GM12878 (cell line): ENCODE data around the gene CAPZB. TPM values are rescaled to one million over a fixed set of nuclear protein-coding genes. Genes with fewer than 3 reads are reported as not detected.

Experiments
- ATAC-seq: fragments of 200-7000 bp; cut with Tn5 transposase; 3 replicates; pipeline ENCODE4 v1.9.1; 2020; ENCODE audit warnings: mild to moderate bottlenecking, moderate library complexity
- BruUV-seq: library from RNA; stranded (reverse); fragments of 400-500 nt; replicated peaks from 2 replicates; lab custom pipeline; 2021; lab: Mats Ljungman, UMichigan
- CTCF ChIA-PET: fragments of 300-600 bp; sonication (Branson Sonifier 250); formaldehyde crosslinking; extraction: SDS; loops from one replicate; lab custom pipeline; 2021; ENCODE audit warnings: inconsistent platforms; lab: Yijun Ruan, JAX
- POLR2A ChIA-PET: fragments of 350-600 bp; formaldehyde crosslinking; extraction: SDS; loops from one replicate; lab custom pipeline; 2021; ENCODE audit warnings: inconsistent platforms; lab: Charles Lee
- RAD21 ChIA-PET: fragments of 300-600 bp; sonication (Branson Sonifier 250); formaldehyde crosslinking; loops from one replicate; lab custom pipeline; 2023; ENCODE audit warnings: antibody characterized with exemption; ENCODE audit not compliant: unreplicated experiment; lab: Charles Lee
- SMC1A ChIA-PET: fragments of 300-600 bp; sonication (Branson Sonifier 250); formaldehyde crosslinking; loops from one replicate; lab custom pipeline; 2023; ENCODE audit not compliant: unreplicated experiment, uncharacterized antibody; lab: Charles Lee
- DNase-seq: peaks from one replicate; pipeline ENCODE4 v3.0.0-alpha.2; 2011; ENCODE audit warnings: low read depth, low spot score
- FAIRE-seq: peaks from 3 replicates; lab custom pipeline; 2011; peaks lifted over from hg19 to GRCh38; lab: Jason Lieb, UNC
- H2AFZ ChIP-seq: 2 replicates; pipeline ENCODE4 v1.6.0; 2011; ENCODE audit warnings: low read depth, low read length, control low read depth; ENCODE audit not compliant: control insufficient read depth
- H3K27ac ChIP-seq: 2 replicates; pipeline ENCODE4 v1.5.1; 2011; ENCODE audit warnings: control low read depth; ENCODE audit not compliant: control insufficient read depth, insufficient read depth
- H3K27me3 ChIP-seq, 2 experiments: replicated peaks in 1 of 2; 2 replicates each; pipeline versions ENCODE4 v1.6.0 to v1.6.1; 2011; ENCODE audit warnings: low read length in 1 of 2; ENCODE audit not compliant: control insufficient read depth in 2 of 2, insufficient read depth in 2 of 2
- H3K36me3 ChIP-seq, 2 experiments: 2 replicates each; pipeline ENCODE4 v1.5.1; 2011; ENCODE audit warnings: low read length in 1 of 2; ENCODE audit not compliant: control insufficient read depth in 2 of 2, insufficient read depth in 2 of 2
- H3K4me1 ChIP-seq: 2 replicates; pipeline ENCODE4 v1.6.1; 2011; ENCODE audit warnings: mild to moderate bottlenecking, low read length, moderate library complexity, mixed read lengths; ENCODE audit not compliant: control insufficient read depth, insufficient read depth
- H3K4me2 ChIP-seq: 2 replicates; pipeline ENCODE4 v1.6.0; 2011; ENCODE audit warnings: control low read depth; ENCODE audit not compliant: control insufficient read depth, insufficient read depth
- H3K4me3 ChIP-seq: fragments of 200-600 bp; sonication (generic); 2 replicates; pipeline ENCODE4 v1.5.1; 2016
- H3K79me2 ChIP-seq: 2 replicates; pipeline ENCODE4 v1.6.0; 2011; ENCODE audit warnings: low read length; ENCODE audit not compliant: control insufficient read depth, insufficient read depth
- H3K9ac ChIP-seq: 2 replicates; pipeline ENCODE4 v1.8.0; 2011; ENCODE audit warnings: low read length, control low read depth, mixed read lengths; ENCODE audit not compliant: control insufficient read depth, insufficient read depth
- H3K9me3 ChIP-seq: replicated peaks from 3 replicates; pipeline ENCODE4 v1.5.1; 2011; ENCODE audit warnings: mild to moderate bottlenecking, low read length; ENCODE audit not compliant: control insufficient read depth, insufficient read depth
- H4K20me1 ChIP-seq: 2 replicates; pipeline ENCODE4 v1.6.0; 2011; ENCODE audit not compliant: control insufficient read depth, insufficient read depth
- CHD2 ChIP-seq: IDR thresholded peaks from 2 replicates; pipeline ENCODE4 v1.6.1; 2011; ENCODE audit warnings: low read depth, low read length, improper control_type of control experiment, borderline replicate concordance
- CUX1 ChIP-seq: IDR thresholded peaks from 2 replicates; pipeline ENCODE4 v1.6.1; 2012; ENCODE audit warnings: improper control_type of control experiment, low read depth, low read length; ENCODE audit not compliant: insufficient replicate concordance
- EED ChIP-seq: sonication (generic); IDR thresholded peaks from 2 replicates; pipeline ENCODE4 v1.6.1; 2016; ENCODE audit warnings: antibody characterized with exemption, low read depth
- MYB ChIP-seq: fragments of 150-350 bp; IDR thresholded peaks from 2 replicates; pipeline ENCODE4 v1.6.1; 2014; ENCODE audit warnings: mild to moderate bottlenecking, low read depth, low read length, borderline replicate concordance
- NFYB ChIP-seq: IDR thresholded peaks from 2 replicates; pipeline ENCODE4 v1.6.1; 2011; ENCODE audit warnings: low read depth, mild to moderate bottlenecking, low read length, improper control_type of control experiment, moderate library complexity; ENCODE audit not compliant: insufficient read depth
- WGBS: methylation state at CpG from one replicate; pipeline ENCODE4 v1.1.6; 2016; ENCODE audit warnings: low lambda C conversion rate; ENCODE audit not compliant: insufficient replicate concordance, insufficient coverage; ENCODE audit errors: missing lambda C conversion rate; 5-methylcytosine and 5-hydroxymethylcytosine counted together
- in situ Hi-C: fragments of 300-500 bp; cut with MboI; formaldehyde crosslinking; loops from 9 replicates; pipeline ENCODE4 v1.14.3; 2018; ENCODE audit warnings: mixed read lengths
- intact Hi-C: fragments of 100-400 bp; cut with micrococcal nuclease; formaldehyde crosslinking; loops from one replicate; pipeline ENCODE4 v1.14.2; 2022; ENCODE audit not compliant: unreplicated experiment
- polyA plus RNA-seq, 11 experiments: library from polyadenylated mRNA; depleted of rRNA in 4 of 11; unstranded in 6 of 11; stranded (reverse) in 5 of 11; fragments of >200 nt; fragmentation: Nextera tagmentation in 4 of 11; fragmentation: Illumina TruSeq in 1 of 11; extraction: Ambion mirVana in 4 of 11; extraction: Trizol in 1 of 11; gene quantifications; 1 replicate in 1 of 11; 2 replicates in 10 of 11; pipeline versions ENCODE4 v1.2.1 to v1.2.3, GENCODE V29; 2011 to 2016; ENCODE audit warnings: inconsistent platforms in 2 of 11, missing spikeins in 2 of 11, low read depth in 1 of 11
- total RNA-seq, 4 experiments: library from RNA; depleted of rRNA in 3 of 4; stranded (reverse); fragments of >200 nt in 3 of 4; fragmentation: Illumina TruSeq in 1 of 4; extraction: Trizol in 1 of 4; gene quantifications; 2 replicates each; pipeline versions ENCODE4 v1.2.1 to v1.2.3, GENCODE V29; 2013 to 2021

Gene CAPZB
- total and polyA plus RNA-seq, 10 of the 15 experiments (the other 5 are each of a cell fraction or from before 2014, with no cell fraction given): 104 to 454 (median 213) TPM

GRCh38 chr1:19381261-19381660, 104.1 kb downstream of the CAPZB start:
- Histone ChIP-seq H3K4me3 (no peak overlapping the region), H3K36me3 (peaks cover 38 to 41% of the 10 kb centered on the region in 2 experiments), H4K20me1 (no peaks in the 10 kb centered on the region), H3K27me3 (no peaks in the 10 kb centered on the region), H3K4me1 (no peaks in the 10 kb centered on the region), H3K9ac (no peak overlapping the region), H2AFZ (no peak overlapping the region), H3K4me2 (no peak overlapping the region), H3K27ac (no peak overlapping the region), H3K79me2 (no peaks in the 10 kb centered on the region; the same call in 1 of the 2 replicates), H3K9me3 (no peaks in the 10 kb centered on the region)
- intact Hi-C loops (no loop called here), in situ Hi-C loops (no loop called here)
- TF ChIP-seq NFYB: no peak
- TF ChIP-seq CUX1: no peak
- TF ChIP-seq EED: no peak
- no peak for TF ChIP-seq MYB
- no peak for TF ChIP-seq CHD2
- FAIRE-seq (no peak), ATAC-seq (no peak), DNase-seq (no peak)
- BruUV-seq: no TSS peak
- ChIA-PET SMC1A (no interaction called here), RAD21 (no interaction called here), CTCF (interaction anchor here (1.2 to 2.0 kb wide), 2 partner anchors 10 to 31 kb away, joined by 4 to 5 read pairs; no protein-coding TSS in a partner anchor), POLR2A (interaction anchor here (0.6 kb wide), 1 partner anchor 104 kb away, joined by 3 read pairs; no protein-coding TSS in a partner anchor)
- WGBS: 63% methylated on average over 6 of the region's 6 CpGs
